Sigmoid colon (tissue), 4 donors: ENCODE data around the gene BTBD9.

Experiments
- POLR2A ChIP-seq, 2 donors: fragments of 450-650 bp; IDR thresholded peaks; one replicate each; pipeline ENCODE4 v1.6.1; 2016; ENCODE audit warnings: antibody characterized with exemption in 2 of 2, mild to moderate bottlenecking in 2 of 2, moderate library complexity in 2 of 2
- POLR2AphosphoS5 ChIP-seq, 4 donors: sonication (generic); formaldehyde crosslinking; IDR thresholded peaks; one replicate each; pipeline ENCODE4 v1.6.1; 2017; ENCODE audit warnings: antibody characterized with exemption in 4 of 4
- TF ChIP-seq, protein P1 (sequence below), 4 experiments: fragments of 450-650 bp in 3 of 4; fragments of 200-600 bp in 1 of 4; IDR thresholded peaks; one replicate each; pipeline ENCODE4 v1.5.1; 2016 to 2019; ENCODE audit warnings: antibody characterized with exemption in 4 of 4, mild to moderate bottlenecking in 3 of 4, moderate library complexity in 2 of 4

DNA sequence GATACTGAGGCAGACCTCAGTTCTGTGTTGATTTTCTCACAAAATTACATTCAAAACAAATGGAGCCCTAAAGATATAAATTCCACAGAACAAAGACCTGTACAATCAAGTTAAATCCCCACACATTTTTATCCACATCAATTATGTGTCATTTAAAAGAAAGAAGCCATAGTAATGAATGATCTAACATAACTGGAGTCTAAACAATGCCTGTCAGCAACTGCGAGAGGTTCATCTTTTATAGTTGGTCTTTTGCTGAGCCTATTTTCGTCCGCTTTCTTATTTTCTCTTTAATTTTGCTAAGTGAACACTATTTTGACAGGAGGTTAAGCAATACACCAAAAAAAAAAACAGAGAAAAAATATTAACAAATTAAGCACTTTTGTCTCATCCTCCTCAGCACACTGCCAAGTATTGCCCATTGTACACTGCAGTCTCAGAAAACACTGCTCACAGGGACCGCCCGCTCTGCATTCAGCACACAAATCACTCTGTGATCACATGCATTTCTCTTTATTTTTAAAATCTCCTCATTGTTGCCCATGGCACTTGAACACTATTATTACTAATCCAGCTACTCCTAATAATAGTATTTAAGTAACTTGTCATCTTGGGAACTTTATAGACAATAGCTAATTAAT lies 140.8 kb downstream of the BTBD9 start:
- TF ChIP-seq, protein P1, sequence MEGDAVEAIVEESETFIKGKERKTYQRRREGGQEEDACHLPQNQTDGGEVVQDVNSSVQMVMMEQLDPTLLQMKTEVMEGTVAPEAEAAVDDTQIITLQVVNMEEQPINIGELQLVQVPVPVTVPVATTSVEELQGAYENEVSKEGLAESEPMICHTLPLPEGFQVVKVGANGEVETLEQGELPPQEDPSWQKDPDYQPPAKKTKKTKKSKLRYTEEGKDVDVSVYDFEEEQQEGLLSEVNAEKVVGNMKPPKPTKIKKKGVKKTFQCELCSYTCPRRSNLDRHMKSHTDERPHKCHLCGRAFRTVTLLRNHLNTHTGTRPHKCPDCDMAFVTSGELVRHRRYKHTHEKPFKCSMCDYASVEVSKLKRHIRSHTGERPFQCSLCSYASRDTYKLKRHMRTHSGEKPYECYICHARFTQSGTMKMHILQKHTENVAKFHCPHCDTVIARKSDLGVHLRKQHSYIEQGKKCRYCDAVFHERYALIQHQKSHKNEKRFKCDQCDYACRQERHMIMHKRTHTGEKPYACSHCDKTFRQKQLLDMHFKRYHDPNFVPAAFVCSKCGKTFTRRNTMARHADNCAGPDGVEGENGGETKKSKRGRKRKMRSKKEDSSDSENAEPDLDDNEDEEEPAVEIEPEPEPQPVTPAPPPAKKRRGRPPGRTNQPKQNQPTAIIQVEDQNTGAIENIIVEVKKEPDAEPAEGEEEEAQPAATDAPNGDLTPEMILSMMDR (IDR thresholded peaks at IDR 0.05), result no peak
- TF ChIP-seq POLR2A (IDR thresholded peaks at IDR 0.05), result no peak
- no peak for TF ChIP-seq POLR2AphosphoS5 (IDR thresholded peaks at IDR 0.05)
